DLD1 (cell line): Measurements from ENCODE around the gene HERC3.

ENCODE experiments used
- in situ Hi-C: cut with HindIII; loops from 2 replicates; pipeline ENCODE4 v1.10.0; 2017; ENCODE audit warnings: low sequenced_read_pairs

The HERC3 gene

GRCh38 chr4:88713782-88714181 is 121.5 kb downstream of the HERC3 start:
- in situ Hi-C loops = no loop called here

- in situ Hi-C loops = no loop called here
These were observed 125.8 kb downstream of the HERC3 start for GRCh38 chr4:88718098-88718497.

GRCh38 chr4:88719381-88719780 is 127.1 kb downstream of the HERC3 start:
- in situ Hi-C loops = no loop called here

- in situ Hi-C loops = no loop called here
These were observed 128.5 kb downstream of the HERC3 start for GRCh38 chr4:88720451-88721428.

GRCh38 chr4:88722276-88722780 is 130.0 kb downstream of the HERC3 start:
- in situ Hi-C loops = no loop called here

- in situ Hi-C loops = no loop called here
These were observed 130.5 kb downstream of the HERC3 start for GRCh38 chr4:88722828-88723227.

- in situ Hi-C loops = no loop called here
These were observed 132.1 kb downstream of the HERC3 start for GRCh38 chr4:88724406-88724805.

GRCh38 chr4:88725143-88725542 is 132.9 kb downstream of the HERC3 start:
- in situ Hi-C loops = no loop called here

- in situ Hi-C loops = no loop called here
These were observed 133.7 kb downstream of the HERC3 start for GRCh38 chr4:88725986-88726385.

- in situ Hi-C loops = no loop called here
These were observed 135.9 kb downstream of the HERC3 start for GRCh38 chr4:88728146-88728545.

GRCh38 chr4:88729146-88729760 is 137.0 kb downstream of the HERC3 start:
- in situ Hi-C loops = no loop called here

- in situ Hi-C loops = no loop called here
These were observed 138.5 kb downstream of the HERC3 start for GRCh38 chr4:88730811-88731210.

GRCh38 chr4:88731381-88731780 is 139.1 kb downstream of the HERC3 start:
- in situ Hi-C loops = no loop called here

GRCh38 chr4:88732714-88733368 is 140.6 kb downstream of the HERC3 start:
- in situ Hi-C loops = no loop called here

GRCh38 chr4:88734403-88734949 is 142.2 kb downstream of the HERC3 start:
- in situ Hi-C loops = no loop called here

GRCh38 chr4:88735564-88735963 is 143.3 kb downstream of the HERC3 start:
- in situ Hi-C loops = no loop called here

GRCh38 chr4:88736264-88736663 is 144.0 kb downstream of the HERC3 start:
- in situ Hi-C loops = no loop called here

GRCh38 chr4:88737307-88737941 is 145.1 kb downstream of the HERC3 start:
- in situ Hi-C loops = no loop called here

- in situ Hi-C loops = no loop called here
These were observed 145.9 kb downstream of the HERC3 start for GRCh38 chr4:88738180-88738579.

- in situ Hi-C loops = no loop called here
These were observed 150.3 kb downstream of the HERC3 start for GRCh38 chr4:88742561-88742960.

- in situ Hi-C loops = no loop called here
These were observed 151.4 kb downstream of the HERC3 start for GRCh38 chr4:88743696-88744095.
